GM18507 (cell line): ENCODE measurements around the gene RIC1.
"Not testable (repeated sequence)": the region's sequence is repeated elsewhere in the genome, so short reads cannot be mapped to it uniquely, and the experiment has no call there.

Experiments
- DNase-seq: peaks from one replicate; pipeline ENCODE4 v3.0.0; 2011; ENCODE audit warnings: low read depth; ENCODE audit not compliant: insufficient read length; ENCODE audit errors: extremely low spot score
- FAIRE-seq: peaks from 2 replicates; lab custom pipeline; 2011; peaks lifted over from hg19 to GRCh38; lab: Jason Lieb, UNC

The RIC1 gene

GRCh38 chr9:5621327-5621726, 7.6 kb upstream of the RIC1 start:
- no peak for FAIRE-seq
- no peak for DNase-seq

GRCh38 chr9:5622016-5622415, 6.9 kb upstream of the RIC1 start:
- no peak for FAIRE-seq
- no peak for DNase-seq

- DNase-seq (no peak), FAIRE-seq (peak; percentile 90)
These were observed 4.3 kb upstream of the RIC1 start for GRCh38 chr9:5624655-5625054.

- DNase-seq (no peak), FAIRE-seq (peak; percentile 93)
These were observed 1.9 kb upstream of the RIC1 start for GRCh38 chr9:5626727-5627634.

- not testable (repeated sequence) for DNase-seq
- peak; percentile 56 for FAIRE-seq
These were observed 1.2 kb upstream of the RIC1 start for GRCh38 chr9:5627686-5628085.

GRCh38 chr9:5628183-5628529, 751 bp upstream of the RIC1 start:
- FAIRE-seq, result no peak
- no peak for DNase-seq

GRCh38 chr9:5629312-5630080, 589 bp downstream of the RIC1 start:
- DNase-seq, result no peak
- FAIRE-seq, result no peak

GRCh38 chr9:5630081-5630507, 1.2 kb downstream of the RIC1 start:
- FAIRE-seq, result peak; percentile 77

GRCh38 chr9:5631026-5631425, 2.1 kb downstream of the RIC1 start:
- no peak for FAIRE-seq
- DNase-seq, result no peak

More at GRCh38 chr9:5630081-5630507, 1.2 kb downstream of the RIC1 start:
- DNase-seq, result no peak

- no peak for FAIRE-seq
These were observed 3.6 kb downstream of the RIC1 start for GRCh38 chr9:5632540-5632939.

GRCh38 chr9:5633243-5633642, 4.3 kb downstream of the RIC1 start:
- no peak for FAIRE-seq
- no peak for DNase-seq

More at GRCh38 chr9:5632540-5632939, 3.6 kb downstream of the RIC1 start:
- DNase-seq, result no peak

- DNase-seq (no peak), FAIRE-seq (no peak)
These were observed 6.5 kb downstream of the RIC1 start for GRCh38 chr9:5635390-5635789.

GRCh38 chr9:5639816-5640215, 10.9 kb downstream of the RIC1 start:
- DNase-seq (no peak), FAIRE-seq (peak; percentile 33)

GRCh38 chr9:5642170-5642569, 13.3 kb downstream of the RIC1 start:
- no peak for FAIRE-seq
- DNase-seq, result no peak

- DNase-seq (no peak), FAIRE-seq (no peak)
These were observed 14.2 kb downstream of the RIC1 start for GRCh38 chr9:5643005-5643624.

- DNase-seq, result no peak
- FAIRE-seq, result no peak
These were observed 15.6 kb downstream of the RIC1 start for GRCh38 chr9:5644501-5644900.

GRCh38 chr9:5646116-5646515, 17.2 kb downstream of the RIC1 start:
- FAIRE-seq (no peak), DNase-seq (no peak)

- DNase-seq, result no peak
- no peak for FAIRE-seq
These were observed 21.6 kb downstream of the RIC1 start for GRCh38 chr9:5650356-5651105.

GRCh38 chr9:5651246-5651645, 22.3 kb downstream of the RIC1 start:
- DNase-seq (no peak), FAIRE-seq (no peak)

GRCh38 chr9:5652821-5653220, 23.9 kb downstream of the RIC1 start:
- DNase-seq (no peak), FAIRE-seq (no peak)
